Stimulated activated CD4-positive, alpha-beta T cell treated with anti-CD3 and anti-CD28 coated beads, Interleukin-15, amount 100 ng/mL, for 1 hour (primary cell): Measurements from ENCODE around the gene C8A.

Source experiments
- DNase-seq, 2 donors: peaks; one replicate each; pipeline ENCODE4 v3.0.0-alpha.2; 2020; ENCODE audit warnings: low read depth in 1 of 2, low spot score in 1 of 2

C8A gene

GRCh38 chr1:56854521-56855099, at the start of gene C8A:
Gene C8A, plus strand, starts transcription at chr1:56854797. Its CDS starts 105 bp downstream, at chr1:56854902.
- no peak for DNase-seq

- DNase-seq = no peak
These were observed 47.8 kb upstream of the C8A start for GRCh38 chr1:56806804-56807203.

DNA sequence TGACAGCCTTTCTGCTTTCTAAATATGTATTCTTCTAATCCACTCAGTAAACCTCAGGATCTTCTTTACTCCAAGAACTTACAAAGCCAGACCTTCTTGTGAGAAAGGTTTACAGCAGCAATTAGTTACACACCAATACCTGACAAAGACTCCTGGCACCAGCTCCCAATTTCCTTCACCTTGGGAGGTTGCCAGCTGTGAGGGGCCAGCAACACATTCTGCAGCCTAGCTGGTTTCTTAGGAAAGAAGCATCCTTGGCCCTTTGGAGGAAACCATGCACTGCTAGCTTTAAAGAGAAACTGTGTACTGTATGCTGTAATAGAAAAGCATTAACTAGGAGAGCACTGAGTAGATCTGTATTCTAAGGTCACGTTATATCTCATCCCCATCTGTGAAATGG, 46.2 kb upstream of the C8A start:
- DNase-seq = no peak

- DNase-seq = no peak
These were observed 43.3 kb upstream of the C8A start for GRCh38 chr1:56811331-56811730.

GRCh38 chr1:56814205-56814604, 40.4 kb upstream of the C8A start:
- no peak for DNase-seq

- DNase-seq = no peak
These were observed 38.3 kb upstream of the C8A start for GRCh38 chr1:56816264-56816663.

DNA sequence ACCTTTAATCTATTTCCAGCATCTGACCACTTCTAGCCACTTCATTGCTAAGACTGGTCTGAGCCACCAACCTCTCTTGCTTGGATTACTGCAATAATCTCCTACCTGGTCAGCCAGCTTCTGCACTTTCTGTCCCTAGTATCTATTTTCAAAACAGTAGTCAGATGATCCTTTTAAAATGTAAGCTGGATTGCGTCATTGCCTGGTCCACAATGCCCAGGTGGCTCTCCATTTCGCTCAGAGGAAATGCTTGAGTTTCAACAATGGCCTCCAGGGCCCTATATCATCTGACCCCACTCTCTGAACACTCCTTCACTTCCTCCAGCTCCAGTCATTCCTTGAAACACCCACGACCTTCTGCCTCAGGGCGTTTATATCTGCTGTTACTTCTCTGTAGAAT, 37.7 kb upstream of the C8A start:
- DNase-seq = no peak

DNA sequence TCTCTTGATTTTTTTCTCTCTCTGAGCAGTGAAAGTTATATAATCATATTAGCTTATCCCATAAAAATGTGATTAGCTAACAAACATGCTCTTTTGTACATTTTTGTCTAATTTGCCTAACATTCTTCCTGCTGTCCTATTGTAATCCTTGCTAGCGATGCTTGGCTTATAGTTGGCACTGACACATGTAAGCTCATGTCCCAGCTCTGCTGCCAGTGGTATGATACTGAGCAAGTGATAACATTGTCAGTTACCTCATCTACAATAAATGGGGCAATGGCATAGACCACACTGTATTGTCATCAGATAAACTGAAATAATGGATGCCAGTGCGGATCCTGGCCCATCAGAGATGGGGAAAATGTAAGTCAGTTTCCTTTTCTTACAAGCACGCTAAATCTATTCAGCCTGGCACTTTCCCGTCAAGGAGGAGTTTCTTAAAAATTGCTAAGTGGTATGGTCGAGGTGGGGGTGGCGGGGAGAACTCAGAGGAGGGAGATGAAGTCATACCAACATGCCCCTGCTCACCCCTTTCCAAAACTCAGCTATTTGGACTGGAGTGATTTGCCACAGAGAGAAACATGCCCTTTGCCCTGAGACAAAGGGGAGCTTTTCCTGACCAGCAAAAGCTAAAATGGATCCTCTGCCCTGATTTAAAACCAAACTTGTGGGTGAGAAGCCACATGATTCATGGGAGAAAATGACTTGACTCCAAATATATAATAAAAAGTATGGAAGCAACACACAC, 36.7 kb upstream of the C8A start:
- DNase-seq = no peak

- no peak for DNase-seq
These were observed 35.2 kb upstream of the C8A start, which contains the start of gene FYB2 for GRCh38 chr1:56819387-56819899. Gene FYB2, minus strand, starts transcription at chr1:56819404. Its CDS starts 114 bp downstream, at chr1:56819290.

DNA sequence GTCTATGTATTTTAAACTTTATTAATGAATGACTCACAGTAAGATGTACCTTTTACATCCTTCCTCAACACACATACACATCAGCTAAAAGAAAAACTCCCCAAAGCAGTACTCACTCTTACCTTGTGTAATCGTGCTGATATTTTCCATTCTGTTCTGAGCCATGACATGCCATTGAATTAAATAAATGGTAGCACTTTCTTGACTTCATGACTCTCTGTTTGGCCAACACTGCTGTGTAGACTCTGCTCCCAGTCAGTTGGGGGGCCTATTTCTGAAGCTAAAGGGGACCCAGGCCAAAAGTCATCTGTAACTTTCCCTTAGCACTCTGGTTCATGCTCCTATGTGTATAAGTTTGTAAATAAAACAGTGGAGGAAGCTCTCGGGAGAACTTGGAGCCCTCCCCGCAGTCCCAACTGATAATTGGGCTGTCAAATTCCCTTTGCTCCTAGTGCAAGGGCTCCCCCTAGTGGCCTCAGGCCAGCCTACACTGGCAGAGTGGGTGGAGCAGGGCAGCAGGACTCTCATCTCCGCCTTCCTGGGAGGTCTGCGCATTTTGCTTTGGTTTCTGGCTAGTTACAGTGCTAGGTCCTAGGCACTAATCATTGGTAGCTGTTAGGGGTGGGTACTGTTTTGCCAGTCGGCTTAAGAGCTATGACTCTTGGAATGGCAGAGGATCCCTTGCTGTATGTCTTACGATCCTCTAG, 33.7 kb upstream of the C8A start:
- peak in 1 of 2 donors; percentile 45 for DNase-seq

DNA sequence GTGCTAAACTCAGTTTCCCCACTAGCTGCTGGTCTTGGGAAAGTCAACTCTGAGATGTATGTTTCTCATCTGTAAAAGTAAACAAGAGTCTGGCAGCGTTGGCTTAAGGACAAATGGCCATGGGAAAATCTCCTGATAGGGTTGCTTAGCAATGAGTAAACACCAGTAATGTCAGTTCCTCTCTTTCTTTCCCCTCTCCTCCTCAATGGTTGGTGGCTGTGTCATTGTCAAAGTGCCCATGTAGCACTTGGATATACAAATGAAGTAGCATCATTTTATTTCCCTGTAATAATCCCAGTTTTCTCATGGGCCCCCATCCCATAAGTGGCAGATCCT, 33.2 kb upstream of the C8A start:
- DNase-seq = no peak

- DNase-seq = no peak
These were observed 30.3 kb upstream of the C8A start for GRCh38 chr1:56824271-56824670.

GRCh38 chr1:56824938-56825337, 29.7 kb upstream of the C8A start:
- DNase-seq = no peak

GRCh38 chr1:56825436-56825835, 29.2 kb upstream of the C8A start:
- no peak for DNase-seq

DNA sequence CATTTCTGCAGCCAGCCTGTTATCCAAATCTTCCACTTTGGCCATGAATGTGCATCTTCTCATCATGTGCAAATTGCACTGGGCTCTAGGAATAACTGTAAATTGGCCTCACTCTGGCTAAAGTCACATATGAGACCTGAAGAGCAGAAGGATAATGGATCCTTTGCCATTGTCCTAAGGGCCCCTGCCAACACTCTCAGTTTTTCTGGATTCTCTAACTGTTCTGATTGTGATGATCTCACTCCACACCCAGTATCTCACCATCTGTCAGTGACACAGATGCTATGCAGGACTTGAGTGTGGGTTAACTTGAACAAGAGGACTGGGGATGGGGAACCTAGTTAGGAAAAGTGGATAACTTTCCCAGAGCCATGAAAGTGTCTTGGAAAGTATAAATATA, 26.9 kb upstream of the C8A start:
- DNase-seq = no peak

GRCh38 chr1:56830052-56830451, 24.5 kb upstream of the C8A start:
- no peak for DNase-seq

DNA sequence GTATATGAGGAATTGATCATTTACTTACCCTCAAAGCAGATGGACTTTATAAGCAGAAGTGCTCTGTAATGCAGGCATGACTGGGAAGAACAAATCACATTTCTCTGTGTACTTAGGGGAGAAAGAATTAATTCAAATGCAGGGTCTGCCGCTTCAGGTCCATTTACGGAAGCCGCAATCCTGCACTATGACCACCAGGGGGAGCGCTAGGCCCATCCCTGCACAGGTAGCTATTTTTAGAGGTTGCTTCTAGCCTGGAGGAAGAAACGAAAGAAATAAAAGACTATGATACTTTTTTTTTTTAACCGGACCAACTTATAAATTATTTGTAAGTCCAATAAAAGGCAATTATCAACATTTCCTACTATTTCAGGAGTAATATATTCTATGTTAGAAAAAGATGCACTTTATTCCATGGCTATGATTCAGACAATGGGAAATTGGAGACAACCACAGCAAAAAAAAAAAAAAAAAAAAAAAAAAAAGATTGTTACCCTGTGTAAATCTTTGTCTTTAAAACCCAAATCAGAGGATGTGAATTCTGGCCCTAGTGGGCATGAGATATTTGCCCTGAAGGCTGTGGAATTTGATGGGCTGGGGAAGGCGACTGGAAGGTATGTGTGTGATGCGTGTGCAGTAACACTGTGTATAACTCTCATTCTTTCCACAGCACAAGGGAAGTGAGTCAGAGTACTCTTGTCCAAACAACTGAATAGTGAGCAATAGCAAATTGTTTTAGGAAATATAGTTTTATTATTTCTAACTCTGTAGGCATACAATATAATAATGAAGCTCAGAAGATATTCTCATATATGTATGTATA, 22.5 kb upstream of the C8A start:
- DNase-seq = peak; percentile 26 to 33

GRCh38 chr1:56833088-56833487, 21.5 kb upstream of the C8A start:
- DNase-seq = no peak

DNA sequence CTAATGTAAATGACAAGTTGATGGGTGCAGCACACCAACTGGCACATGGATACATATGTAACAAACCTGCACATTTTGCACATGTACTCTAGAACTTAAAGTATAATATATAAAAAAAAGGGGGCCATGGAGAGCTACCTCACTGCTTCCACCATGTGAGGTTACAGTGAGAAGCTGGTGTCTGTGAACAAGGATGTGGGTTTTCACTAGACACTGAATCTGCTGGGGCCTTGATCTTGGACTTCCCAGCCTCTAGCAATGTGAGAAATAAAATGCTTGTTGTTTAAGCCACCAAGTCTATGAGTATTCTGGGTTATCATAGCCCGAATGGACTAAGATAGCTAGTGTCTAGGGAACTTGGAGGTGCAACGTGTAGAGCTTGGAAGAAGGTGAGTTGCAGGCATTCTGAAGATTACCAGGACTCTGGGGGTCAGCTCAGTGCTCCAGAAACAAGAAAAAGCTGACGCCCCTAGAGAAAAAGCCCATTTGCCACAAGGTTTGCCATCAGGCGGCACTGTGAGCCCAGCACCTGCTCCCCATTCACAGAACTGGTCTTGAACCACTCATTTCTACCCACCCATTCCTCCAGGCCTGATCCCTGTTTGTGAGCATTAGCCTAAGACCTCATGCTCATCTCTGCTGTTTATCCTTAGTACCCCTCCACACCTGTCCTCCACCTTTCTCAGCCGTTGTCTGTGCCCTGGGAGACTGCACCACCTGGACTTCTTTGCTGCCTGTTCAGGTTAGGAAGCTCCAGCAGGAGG, 20.3 kb upstream of the C8A start:
- no peak for DNase-seq

DNA sequence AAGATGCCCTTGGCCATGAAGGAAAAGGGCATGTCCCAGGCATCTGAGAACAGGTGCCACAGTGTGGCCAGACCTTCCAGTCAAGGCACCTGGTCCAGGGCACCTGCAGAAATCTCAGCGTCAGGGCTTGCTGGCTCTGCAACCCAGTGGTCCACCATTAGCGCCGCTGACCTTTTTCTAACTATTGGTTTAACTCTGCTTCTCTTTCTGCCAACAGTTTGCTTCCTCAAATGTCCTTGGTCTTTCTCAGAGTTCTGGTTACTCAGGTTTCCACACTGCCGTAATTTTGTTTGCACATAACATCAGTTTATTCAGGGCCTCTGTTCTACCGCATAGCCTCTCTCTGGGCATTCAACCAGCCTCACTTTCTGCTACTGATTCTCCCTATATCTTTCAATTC, 18.9 kb upstream of the C8A start:
- DNase-seq = no peak

DNA sequence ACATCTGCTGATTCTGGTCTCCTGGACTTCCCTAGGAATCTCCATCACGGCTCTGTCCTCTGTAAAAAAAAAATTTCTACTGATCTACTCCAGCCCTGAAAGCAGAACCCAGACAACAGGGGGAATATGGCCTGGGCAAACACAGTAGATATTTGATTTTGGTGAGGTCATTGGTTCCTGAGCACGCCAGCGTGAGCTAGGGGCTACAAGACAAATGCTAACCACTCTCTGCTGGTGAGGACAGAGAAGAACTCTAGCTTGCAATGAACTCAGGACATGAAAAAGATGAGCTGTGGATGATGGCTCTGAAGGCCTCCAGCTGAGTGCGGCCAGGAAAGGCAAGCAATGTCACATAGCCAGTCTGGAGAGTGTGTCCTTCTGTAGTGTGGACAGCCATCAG, 18.2 kb upstream of the C8A start:
- DNase-seq = no peak
